Nephron (organoid): ENCODE results near the gene MLKL.

Source experiments
- H3K27ac Mint-ChIP-seq, 3 experiments: 2 replicates each; pipeline ENCODE4 v1.8.0; 2020; ENCODE audit warnings: mixed read lengths in 3 of 3, mild to moderate bottlenecking in 2 of 3, moderate library complexity in 1 of 3
- H3K27me3 Mint-ChIP-seq: 2 replicates; pipeline ENCODE4 v1.8.0; 2021; ENCODE audit warnings: low read depth, mild to moderate bottlenecking, moderate library complexity, mixed read lengths
- H3K36me3 Mint-ChIP-seq: 2 replicates; pipeline ENCODE4 v1.8.0; 2020; ENCODE audit warnings: low read depth, mixed read lengths
- H3K4me1 Mint-ChIP-seq: 2 replicates; pipeline ENCODE4 v1.8.0; 2020; ENCODE audit warnings: mixed read lengths
- H3K4me3 Mint-ChIP-seq, 3 experiments: 2 replicates each; pipeline ENCODE4 v1.8.0; 2020; ENCODE audit warnings: mild to moderate bottlenecking in 3 of 3, mixed read lengths in 3 of 3, moderate library complexity in 2 of 3
- H3K9me3 Mint-ChIP-seq: 2 replicates; pipeline ENCODE4 v1.8.0; 2020; ENCODE audit warnings: mixed read lengths
- TF ChIP-seq, protein P1 (sequence below), 3 experiments: fragments of 200-600 bp; sonication (generic); IDR thresholded peaks; one replicate each; pipeline ENCODE4 v1.5.0; 2021; ENCODE audit warnings: antibody characterized with exemption in 3 of 3; ENCODE audit not compliant: unreplicated experiment in 3 of 3

The MLKL gene

DNA sequence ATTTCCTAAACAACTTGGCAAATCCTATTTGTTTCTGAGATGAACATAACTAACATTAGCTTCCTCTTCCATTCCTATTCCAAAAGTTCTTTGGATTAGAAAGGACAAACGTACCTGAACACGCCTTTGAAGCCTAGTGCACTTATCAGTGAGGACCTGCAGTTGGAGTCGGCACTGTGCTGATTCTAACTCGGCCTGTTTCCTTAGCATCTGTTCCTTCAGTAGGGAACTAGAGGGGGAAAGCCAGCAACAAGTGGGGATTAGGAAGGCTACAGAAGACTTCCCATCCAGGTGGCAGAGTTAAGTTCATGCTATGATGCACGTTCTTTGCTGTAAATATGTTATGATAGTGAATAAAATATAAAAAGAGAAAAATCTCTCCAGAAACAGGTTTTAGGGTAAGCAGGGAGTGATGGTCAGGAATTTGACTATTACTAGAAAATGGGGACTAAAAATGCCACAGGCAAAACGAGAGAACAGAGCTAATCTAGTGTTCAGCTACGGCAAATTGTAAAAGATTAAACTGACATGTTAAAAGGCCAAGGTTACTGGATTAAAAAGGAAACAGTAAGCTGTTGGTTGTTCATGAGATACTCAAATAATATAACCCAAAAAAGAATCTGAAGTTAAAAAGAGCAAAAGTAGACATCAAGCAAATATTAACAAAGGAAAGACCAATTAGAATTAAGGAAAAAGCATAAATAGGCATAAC, 62.8 kb downstream of the MLKL start:
- H3K27ac Mint-ChIP-seq, result peak overlapping the region in 1 of 3 experiments; percentile 80
- H3K4me1 Mint-ChIP-seq, result no peaks in the 10 kb centered on the region
- no peaks in the 10 kb centered on the region for H3K27me3 Mint-ChIP-seq
- peaks cover 50% of the 10 kb centered on the region for H3K36me3 Mint-ChIP-seq
- no peak overlapping the region for H3K4me3 Mint-ChIP-seq
- TF ChIP-seq, protein P1, sequence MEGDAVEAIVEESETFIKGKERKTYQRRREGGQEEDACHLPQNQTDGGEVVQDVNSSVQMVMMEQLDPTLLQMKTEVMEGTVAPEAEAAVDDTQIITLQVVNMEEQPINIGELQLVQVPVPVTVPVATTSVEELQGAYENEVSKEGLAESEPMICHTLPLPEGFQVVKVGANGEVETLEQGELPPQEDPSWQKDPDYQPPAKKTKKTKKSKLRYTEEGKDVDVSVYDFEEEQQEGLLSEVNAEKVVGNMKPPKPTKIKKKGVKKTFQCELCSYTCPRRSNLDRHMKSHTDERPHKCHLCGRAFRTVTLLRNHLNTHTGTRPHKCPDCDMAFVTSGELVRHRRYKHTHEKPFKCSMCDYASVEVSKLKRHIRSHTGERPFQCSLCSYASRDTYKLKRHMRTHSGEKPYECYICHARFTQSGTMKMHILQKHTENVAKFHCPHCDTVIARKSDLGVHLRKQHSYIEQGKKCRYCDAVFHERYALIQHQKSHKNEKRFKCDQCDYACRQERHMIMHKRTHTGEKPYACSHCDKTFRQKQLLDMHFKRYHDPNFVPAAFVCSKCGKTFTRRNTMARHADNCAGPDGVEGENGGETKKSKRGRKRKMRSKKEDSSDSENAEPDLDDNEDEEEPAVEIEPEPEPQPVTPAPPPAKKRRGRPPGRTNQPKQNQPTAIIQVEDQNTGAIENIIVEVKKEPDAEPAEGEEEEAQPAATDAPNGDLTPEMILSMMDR (IDR thresholded peaks at IDR 0.05; ENCODE audit: unreplicated experiment in 3 of 3), result no peak
- H3K9me3 Mint-ChIP-seq, result no peaks in the 10 kb centered on the region

DNA sequence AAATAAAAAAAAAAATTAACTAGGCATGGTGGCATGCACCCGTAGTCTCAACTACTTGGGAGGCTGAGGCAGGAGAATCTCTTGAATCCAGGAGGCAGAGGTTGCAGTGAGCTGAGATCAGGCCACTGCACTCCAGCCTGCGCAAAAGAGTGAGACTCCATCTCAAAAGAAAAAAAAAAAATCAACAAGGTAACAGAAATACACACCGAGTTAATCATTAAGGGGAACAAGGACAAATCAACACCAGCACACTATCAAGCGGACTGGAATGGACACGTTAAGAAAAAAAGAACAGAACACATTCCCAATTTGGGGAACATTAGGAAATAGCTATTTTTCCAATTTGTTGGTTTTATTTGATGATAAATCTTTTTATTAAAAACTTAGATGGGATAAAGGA, 65.4 kb downstream of the MLKL start:
- TF ChIP-seq, protein P1 (IDR thresholded peaks at IDR 0.05; ENCODE audit: unreplicated experiment in 3 of 3), result no peak
- H3K36me3 Mint-ChIP-seq, result peaks cover 64% of the 10 kb centered on the region
- H3K4me1 Mint-ChIP-seq, result no peaks in the 10 kb centered on the region
- no peak overlapping the region for H3K27ac Mint-ChIP-seq
- H3K4me3 Mint-ChIP-seq, result no peak overlapping the region
- no peaks in the 10 kb centered on the region for H3K27me3 Mint-ChIP-seq
- H3K9me3 Mint-ChIP-seq, result no peaks in the 10 kb centered on the region

- Mint-ChIP-seq H3K27ac (no peak overlapping the region), H3K4me3 (no peak overlapping the region), H3K36me3 (peaks cover 71% of the 10 kb centered on the region), H3K9me3 (no peaks in the 10 kb centered on the region), H3K27me3 (no peaks in the 10 kb centered on the region), H3K4me1 (no peaks in the 10 kb centered on the region)
- TF ChIP-seq, protein P1 (IDR thresholded peaks at IDR 0.05; ENCODE audit: unreplicated experiment in 3 of 3), result no peak
These were observed 67.0 kb downstream of the MLKL start for GRCh38 chr16:74633686-74634085.

DNA sequence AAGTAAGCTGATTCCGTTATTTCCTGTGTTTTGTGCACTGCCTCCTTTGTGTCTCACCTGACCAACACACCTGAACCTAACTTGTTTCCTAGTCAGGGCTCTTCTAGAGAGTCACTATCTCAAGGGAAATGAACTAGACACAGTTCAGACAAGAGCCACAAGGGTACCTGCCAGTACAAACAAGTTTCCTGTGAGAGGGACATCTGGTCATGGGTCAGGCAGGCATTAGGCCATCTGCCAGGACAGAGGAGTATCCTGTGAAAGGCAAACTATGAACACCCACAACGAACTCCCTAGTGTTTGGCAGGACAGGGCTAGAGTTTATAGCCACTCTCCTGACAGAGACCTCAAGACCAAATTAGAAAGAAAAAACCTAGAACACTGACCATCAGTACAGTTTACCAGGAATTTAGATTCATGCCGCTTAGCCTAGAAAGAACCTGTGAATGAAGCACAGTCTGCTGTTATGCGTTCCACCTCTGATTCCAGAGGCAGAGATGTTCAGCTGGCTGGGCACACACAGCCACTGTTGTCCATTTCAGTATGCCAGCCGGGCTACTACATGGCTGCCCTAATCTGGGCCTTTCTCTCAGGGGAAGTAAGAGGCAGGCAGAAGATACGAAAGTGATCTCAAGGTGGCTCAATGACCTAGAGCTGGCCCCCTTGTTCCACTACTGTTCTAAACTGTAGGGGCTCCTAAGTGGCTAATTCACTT, 73.0 kb downstream of the MLKL start:
- TF ChIP-seq, protein P1 (IDR thresholded peaks at IDR 0.05; ENCODE audit: unreplicated experiment in 3 of 3), result no peak
- peaks cover 18% of the 10 kb centered on the region for H3K4me1 Mint-ChIP-seq
- peak overlapping the region; percentile 73 to 89 (median 86) for H3K27ac Mint-ChIP-seq

GRCh38 chr16:74626741-74627416, 73.8 kb downstream of the MLKL start:
- Mint-ChIP-seq H3K36me3 (peaks cover 82% of the 10 kb centered on the region), H3K27ac (peak overlapping the region; percentile 73 to 89 (median 86)), H3K9me3 (no peaks in the 10 kb centered on the region), H3K4me1 (peaks cover 18% of the 10 kb centered on the region), H3K4me3 (no peak overlapping the region), H3K27me3 (no peaks in the 10 kb centered on the region)
- TF ChIP-seq, protein P1 (IDR thresholded peaks at IDR 0.05; ENCODE audit: unreplicated experiment in 3 of 3), result no peak

More for the DNA sequence above, 73.0 kb downstream of the MLKL start:
- Mint-ChIP-seq H3K27me3 (no peaks in the 10 kb centered on the region), H3K4me3 (peak overlapping the region in 1 of 3 experiments; percentile 53), H3K9me3 (no peaks in the 10 kb centered on the region), H3K36me3 (peaks cover 82% of the 10 kb centered on the region)
